WERI-Rb-1 (cell line): ENCODE results near the gene TUBB4A.

Source experiments
- DNase-seq: peaks from one replicate; pipeline ENCODE4 v3.0.0-alpha.2; 2020
- H3K27ac ChIP-seq: fragments of 250-450 bp; sonication (Bioruptor Pico); 2 replicates; pipeline ENCODE4 v1.5.1; 2020; ENCODE audit warnings: mild to moderate bottlenecking, moderate library complexity
- H3K27me3 ChIP-seq: fragments of 250-450 bp; sonication (Bioruptor Pico); 2 replicates; pipeline ENCODE4 v1.5.1; 2021; ENCODE audit warnings: mild to moderate bottlenecking, low read depth, moderate library complexity; ENCODE audit not compliant: insufficient read depth, severe bottlenecking
- H3K36me3 ChIP-seq: fragments of 250-450 bp; sonication (Bioruptor Pico); 2 replicates; pipeline ENCODE4 v1.5.1; 2020; ENCODE audit warnings: mild to moderate bottlenecking, moderate library complexity
- H3K4me3 ChIP-seq: 2 replicates; pipeline ENCODE4 v1.5.1; 2011; ENCODE audit warnings: low read depth, mild to moderate bottlenecking, control low read depth, low read length
- H3K9me3 ChIP-seq: fragments of 250-450 bp; sonication (Bioruptor Pico); 2 replicates; pipeline ENCODE4 v1.5.1; 2021; ENCODE audit warnings: mild to moderate bottlenecking, moderate library complexity; ENCODE audit not compliant: severe bottlenecking
- CTCF ChIP-seq: IDR thresholded peaks from 2 replicates; pipeline ENCODE4 v1.5.1; 2011; ENCODE audit warnings: low read depth, mild to moderate bottlenecking, control low read depth, inconsistent platforms, low read length

The TUBB4A gene

GRCh38 chr19:6472713-6473112 is 29.4 kb downstream of the TUBB4A start:
- H3K4me3 ChIP-seq: no peak overlapping the region
- H3K9me3 ChIP-seq: no peaks in the 10 kb centered on the region
- H3K36me3 ChIP-seq: no peaks in the 10 kb centered on the region
- H3K27ac ChIP-seq: no peak overlapping the region
- DNase-seq: no peak
- no peak for TF ChIP-seq CTCF
- H3K27me3 ChIP-seq: no peaks in the 10 kb centered on the region

GRCh38 chr19:6471076-6471475 is 31.0 kb downstream of the TUBB4A start:
- TF ChIP-seq CTCF: no peak
- Histone ChIP-seq H3K27ac (no peak overlapping the region), H3K4me3 (no peak overlapping the region), H3K36me3 (no peaks in the 10 kb centered on the region), H3K27me3 (peaks cover 5% of the 10 kb centered on the region), H3K9me3 (no peaks in the 10 kb centered on the region)
- DNase-seq: no peak

GRCh38 chr19:6470173-6470572 is 31.9 kb downstream of the TUBB4A start:
- Histone ChIP-seq H3K27me3 (peaks cover 5% of the 10 kb centered on the region), H3K9me3 (no peaks in the 10 kb centered on the region), H3K27ac (no peak overlapping the region), H3K4me3 (no peak overlapping the region), H3K36me3 (no peaks in the 10 kb centered on the region)
- TF ChIP-seq CTCF: no peak
- DNase-seq: no peak

- peaks cover 5% of the 10 kb centered on the region for H3K27me3 ChIP-seq
- no peaks in the 10 kb centered on the region for H3K9me3 ChIP-seq
- TF ChIP-seq CTCF: no peak
- no peak for DNase-seq
- H3K27ac ChIP-seq: no peak overlapping the region
- H3K4me3 ChIP-seq: no peak overlapping the region
- H3K36me3 ChIP-seq: no peaks in the 10 kb centered on the region
Observed at GRCh38 chr19:6467384-6467783, 34.7 kb downstream of the TUBB4A start.

GRCh38 chr19:6466526-6467248 is 35.4 kb downstream of the TUBB4A start:
- H3K9me3 ChIP-seq: no peaks in the 10 kb centered on the region
- no peak for TF ChIP-seq CTCF
- DNase-seq: no peak
- H3K36me3 ChIP-seq: no peaks in the 10 kb centered on the region
- H3K27me3 ChIP-seq: peaks cover 5% of the 10 kb centered on the region
- no peak overlapping the region for H3K4me3 ChIP-seq
- no peak overlapping the region for H3K27ac ChIP-seq

- TF ChIP-seq CTCF: no peak
- H3K36me3 ChIP-seq: no peaks in the 10 kb centered on the region
Observed at GRCh38 chr19:6465663-6466062, 36.4 kb downstream of the TUBB4A start.

More at GRCh38 chr19:6465663-6466062, 36.4 kb downstream of the TUBB4A start:
- H3K27me3 ChIP-seq: peaks cover 5% of the 10 kb centered on the region
- no peak for DNase-seq
- H3K27ac ChIP-seq: no peak overlapping the region
- no peak overlapping the region for H3K4me3 ChIP-seq
- H3K9me3 ChIP-seq: no peaks in the 10 kb centered on the region
